Bronchial epithelial cell (primary cell): ENCODE measurements around the gene VGLL4. TPM values are rescaled to one million over a fixed set of nuclear protein-coding genes. Genes with fewer than 3 reads are reported as not detected.

Experiments used
- DNase-seq: peaks from one replicate; pipeline ENCODE4 v3.0.0-alpha.2; 2010; ENCODE audit warnings: low read depth
- FAIRE-seq: peaks from 2 replicates; lab custom pipeline; 2011; peaks lifted over from hg19 to GRCh38; lab: Jason Lieb, UNC
- H3K27me3 ChIP-seq: 2 replicates; pipeline ENCODE4 v1.5.1; 2011; ENCODE audit warnings: low read length; ENCODE audit not compliant: control insufficient read depth, insufficient read depth
- H3K36me3 ChIP-seq: 2 replicates; pipeline ENCODE4 v1.5.1; 2011; ENCODE audit warnings: low read length; ENCODE audit not compliant: control insufficient read depth, insufficient read depth
- H3K4me3 ChIP-seq: 2 replicates; pipeline ENCODE4 v1.5.1; 2011; ENCODE audit warnings: mild to moderate bottlenecking, low read depth, low read length, control low read depth
- total RNA-seq: library from RNA; depleted of rRNA; stranded (reverse); fragments of >200 nt; gene quantifications from 2 replicates; pipeline ENCODE4 v1.2.1, GENCODE V29; 2014
- TF ChIP-seq, protein P1 (sequence below): IDR thresholded peaks from 2 replicates; pipeline ENCODE4 v1.5.1; 2011; ENCODE audit warnings: mild to moderate bottlenecking, moderate library complexity, low read length, control low read depth, inconsistent platforms; ENCODE audit not compliant: insufficient read depth, severe bottlenecking

VGLL4 gene
- total RNA-seq, 1 donor from 2014 or later = 32.6 TPM

DNA sequence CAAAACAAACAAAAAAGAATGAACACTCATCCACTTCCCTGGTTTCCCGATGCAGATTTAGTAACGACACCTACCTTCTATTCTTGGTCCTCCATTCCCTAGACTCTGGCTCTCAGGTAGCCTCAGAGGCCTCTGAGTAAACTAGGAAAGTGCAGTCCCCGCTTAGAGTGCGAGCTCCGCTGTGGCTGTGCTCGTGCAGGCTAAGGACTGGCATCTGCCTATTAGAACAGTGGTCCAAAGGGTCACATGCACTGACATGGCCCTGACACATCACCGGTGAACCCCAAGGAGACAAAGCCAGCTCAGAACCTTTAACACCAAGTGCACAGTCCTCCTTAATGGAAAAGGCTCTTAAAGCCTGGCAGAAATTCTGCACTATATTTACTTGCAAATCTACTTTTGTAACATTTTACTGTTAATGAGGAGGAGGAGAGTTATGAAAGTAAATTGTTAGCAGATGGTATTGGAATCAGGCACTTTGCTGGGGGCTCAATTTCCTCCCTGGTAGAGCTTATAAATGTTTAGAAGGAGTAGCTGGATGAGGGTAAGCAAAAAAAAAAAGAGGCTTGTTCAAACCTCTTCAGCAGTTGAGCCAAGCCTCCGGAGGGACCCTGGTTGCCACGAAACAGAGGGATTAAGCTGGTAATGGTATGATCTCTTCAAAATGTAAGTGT lies 31.1 kb downstream of the VGLL4 start:
- no peak overlapping the region for H3K4me3 ChIP-seq
- FAIRE-seq (no peak), DNase-seq (no peak)
- TF ChIP-seq, protein P1, sequence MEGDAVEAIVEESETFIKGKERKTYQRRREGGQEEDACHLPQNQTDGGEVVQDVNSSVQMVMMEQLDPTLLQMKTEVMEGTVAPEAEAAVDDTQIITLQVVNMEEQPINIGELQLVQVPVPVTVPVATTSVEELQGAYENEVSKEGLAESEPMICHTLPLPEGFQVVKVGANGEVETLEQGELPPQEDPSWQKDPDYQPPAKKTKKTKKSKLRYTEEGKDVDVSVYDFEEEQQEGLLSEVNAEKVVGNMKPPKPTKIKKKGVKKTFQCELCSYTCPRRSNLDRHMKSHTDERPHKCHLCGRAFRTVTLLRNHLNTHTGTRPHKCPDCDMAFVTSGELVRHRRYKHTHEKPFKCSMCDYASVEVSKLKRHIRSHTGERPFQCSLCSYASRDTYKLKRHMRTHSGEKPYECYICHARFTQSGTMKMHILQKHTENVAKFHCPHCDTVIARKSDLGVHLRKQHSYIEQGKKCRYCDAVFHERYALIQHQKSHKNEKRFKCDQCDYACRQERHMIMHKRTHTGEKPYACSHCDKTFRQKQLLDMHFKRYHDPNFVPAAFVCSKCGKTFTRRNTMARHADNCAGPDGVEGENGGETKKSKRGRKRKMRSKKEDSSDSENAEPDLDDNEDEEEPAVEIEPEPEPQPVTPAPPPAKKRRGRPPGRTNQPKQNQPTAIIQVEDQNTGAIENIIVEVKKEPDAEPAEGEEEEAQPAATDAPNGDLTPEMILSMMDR = no peak
- peaks cover 2% of the 10 kb centered on the region for H3K36me3 ChIP-seq
- H3K27me3 ChIP-seq = no peaks in the 10 kb centered on the region

DNA sequence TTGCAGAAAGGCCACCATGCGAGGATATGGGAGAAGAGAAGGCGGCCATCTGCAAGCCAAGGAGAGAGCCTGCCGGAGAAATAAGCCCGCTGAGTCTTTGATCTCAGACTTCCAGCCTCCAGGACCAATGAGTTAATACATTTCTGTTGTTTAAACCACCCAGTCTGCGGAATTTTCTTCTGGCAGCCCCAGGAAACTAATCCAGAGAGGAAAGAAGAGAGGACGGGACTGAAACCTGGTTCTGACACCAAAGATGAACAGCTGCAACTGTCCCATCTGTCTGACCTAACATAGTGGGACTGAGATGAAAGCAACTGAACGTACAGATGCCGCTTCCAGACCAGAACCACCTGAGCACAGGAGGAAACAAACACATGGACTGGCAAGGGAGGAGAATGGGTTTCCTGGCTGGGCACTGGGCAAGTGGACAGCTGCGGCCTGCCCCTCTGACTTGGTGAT lies 32.3 kb downstream of the VGLL4 start:
- FAIRE-seq (no peak), DNase-seq (no peak)
- Histone ChIP-seq H3K4me3 (no peak overlapping the region), H3K27me3 (no peaks in the 10 kb centered on the region), H3K36me3 (peaks cover 2% of the 10 kb centered on the region)
- TF ChIP-seq, protein P1 = no peak

DNA sequence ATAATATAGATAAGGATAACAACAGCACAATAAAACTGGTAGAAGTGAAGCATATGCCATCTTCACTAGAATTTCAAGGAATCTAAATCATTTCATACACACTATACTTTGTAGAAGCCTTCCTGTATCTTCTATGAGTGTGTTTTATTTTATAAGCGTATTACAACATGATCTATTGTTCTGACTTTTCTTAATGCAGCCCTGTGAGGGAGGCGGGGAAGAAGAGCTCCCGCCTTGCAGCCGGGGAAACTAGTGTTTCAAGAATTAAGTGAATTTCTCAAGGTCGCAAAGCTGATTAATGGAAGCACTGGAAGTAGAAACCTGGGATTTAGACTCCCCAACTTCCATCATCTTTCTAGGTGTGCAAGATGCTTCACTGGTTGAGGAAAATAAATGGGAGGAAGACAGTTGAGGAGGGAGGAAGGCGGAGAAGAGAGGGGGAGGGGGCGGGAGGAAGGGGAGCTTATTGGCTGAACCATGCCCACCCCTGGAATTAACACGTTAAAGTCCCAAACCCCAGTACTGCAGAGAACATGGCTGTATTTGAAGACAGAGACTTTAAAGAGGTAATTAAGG lies 32.9 kb downstream of the VGLL4 start:
- DNase-seq (no peak), FAIRE-seq (no peak)
- Histone ChIP-seq H3K4me3 (no peak overlapping the region), H3K27me3 (no peaks in the 10 kb centered on the region), H3K36me3 (peaks cover 2% of the 10 kb centered on the region)
- TF ChIP-seq, protein P1 = no peak

DNA sequence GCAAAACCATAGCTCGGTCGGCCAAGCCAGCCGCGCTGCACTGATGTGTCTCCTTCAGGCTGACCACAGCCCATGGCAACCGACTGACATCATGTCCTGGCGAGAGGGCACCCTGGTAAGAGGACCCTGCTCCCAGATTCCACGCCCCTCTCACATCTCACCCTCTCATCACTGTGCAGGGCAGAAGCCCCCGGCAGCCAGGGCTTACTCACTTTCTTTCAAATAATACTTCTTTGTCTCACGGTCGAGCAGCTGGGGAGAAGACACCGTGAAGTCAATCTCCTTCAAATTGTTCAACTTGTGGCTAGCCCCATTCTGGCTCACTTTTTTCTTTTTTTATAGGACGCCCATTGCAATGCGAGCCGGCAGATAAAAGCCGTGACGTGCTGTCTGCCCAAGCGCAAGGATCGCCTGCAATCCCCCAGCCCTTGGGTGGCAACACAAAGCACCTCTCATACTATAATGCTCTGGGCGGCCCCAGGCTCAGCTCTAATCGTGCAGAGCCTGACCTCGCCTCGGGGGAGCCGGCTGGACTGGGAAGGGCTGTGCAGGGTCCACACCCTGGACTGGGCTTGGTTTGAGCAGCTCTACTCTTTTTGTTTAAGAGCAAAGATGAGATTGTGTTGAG lies 33.6 kb downstream of the VGLL4 start:
- no peak for FAIRE-seq
- Histone ChIP-seq H3K27me3 (no peaks in the 10 kb centered on the region), H3K4me3 (no peak overlapping the region), H3K36me3 (peaks cover 2% of the 10 kb centered on the region)
- no peak for DNase-seq
- TF ChIP-seq, protein P1 = no peak

DNA sequence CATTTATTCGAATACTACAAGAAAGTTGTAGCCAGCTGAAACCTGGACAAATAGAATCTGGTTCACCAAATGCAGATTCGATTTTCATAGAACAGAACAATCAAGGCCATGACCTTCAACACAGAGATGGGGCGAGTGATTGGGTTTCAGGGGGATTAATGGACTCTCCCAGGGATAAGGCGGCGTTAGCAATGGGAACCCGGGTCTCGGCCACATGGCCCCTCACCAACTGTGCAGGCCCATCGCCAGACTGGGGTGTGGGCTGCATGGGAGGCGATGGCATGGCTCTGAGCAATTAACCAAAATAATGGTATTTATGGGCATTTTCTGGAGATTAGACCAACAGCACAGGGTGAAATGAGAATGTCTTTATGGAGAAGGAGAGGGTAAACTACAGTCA lies 34.2 kb downstream of the VGLL4 start:
- Histone ChIP-seq H3K36me3 (peaks cover 2% of the 10 kb centered on the region), H3K4me3 (no peak overlapping the region), H3K27me3 (no peaks in the 10 kb centered on the region)
- no peak for FAIRE-seq
- no peak for DNase-seq
- TF ChIP-seq, protein P1 = no peak
